Brain microvascular endothelial cell (primary cell): ENCODE data around the gene PDE9A.
A peak's percentile ranks its signal among the peaks of the same experiment; 100 is the strongest.

Source experiments
- DNase-seq: peaks from one replicate; pipeline ENCODE4 v3.0.0-alpha.2; 2020
- H3K27ac ChIP-seq: fragments of 250-450 bp; sonication (Bioruptor Pico); 2 replicates; pipeline ENCODE4 v1.5.1; 2020; ENCODE audit warnings: mild to moderate bottlenecking, moderate library complexity
- H3K27me3 ChIP-seq: fragments of 250-450 bp; sonication (Bioruptor Pico); replicated peaks from 2 replicates; pipeline ENCODE4 v1.5.1; 2020; ENCODE audit warnings: mild to moderate bottlenecking
- H3K36me3 ChIP-seq: fragments of 250-450 bp; sonication (Bioruptor Pico); replicated peaks from 2 replicates; pipeline ENCODE4 v1.5.1; 2020; ENCODE audit warnings: mild to moderate bottlenecking
- H3K4me3 ChIP-seq: 2 replicates; pipeline ENCODE4 v1.5.1; 2011; ENCODE audit warnings: low read depth, mild to moderate bottlenecking, control low read depth, low read length, moderate library complexity
- in situ Hi-C: cut with HindIII; loops from 2 replicates; pipeline ENCODE4 v1.10.0; 2017; ENCODE audit warnings: low sequenced_read_pairs, low pct_ligation_motif_present
- TF ChIP-seq, protein P1 (sequence below): IDR thresholded peaks from 2 replicates; pipeline ENCODE4 v1.5.1; 2011; ENCODE audit warnings: low read depth, mild to moderate bottlenecking, moderate library complexity, low read length, control low read depth, inconsistent platforms; ENCODE audit errors: missing control alignments

Gene PDE9A

DNA sequence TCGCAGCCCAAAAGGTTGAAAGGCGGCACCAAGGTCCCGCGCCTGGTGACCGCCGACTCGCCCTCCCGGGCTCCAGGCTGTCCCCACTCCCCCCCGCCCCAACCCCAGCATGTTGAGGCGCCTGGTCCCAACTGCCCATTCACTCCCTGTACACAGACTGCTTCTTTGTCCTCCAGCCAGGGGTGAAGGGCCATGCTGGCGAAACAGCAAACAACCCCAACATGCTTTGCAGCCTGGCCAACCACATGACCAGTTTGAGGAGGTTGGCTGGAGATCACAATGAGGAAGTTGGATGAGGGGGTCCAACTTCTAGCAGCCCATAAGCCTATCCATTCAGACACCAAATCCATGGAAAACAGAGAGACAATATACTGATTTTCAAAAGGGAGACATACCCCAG is 13.5 kb downstream of the PDE9A start:
- Histone ChIP-seq H3K36me3 (no peaks in the 10 kb centered on the region), H3K4me3 (no peak overlapping the region), H3K27ac (no peak overlapping the region), H3K27me3 (peaks cover 28% of the 10 kb centered on the region)
- TF ChIP-seq, protein P1, sequence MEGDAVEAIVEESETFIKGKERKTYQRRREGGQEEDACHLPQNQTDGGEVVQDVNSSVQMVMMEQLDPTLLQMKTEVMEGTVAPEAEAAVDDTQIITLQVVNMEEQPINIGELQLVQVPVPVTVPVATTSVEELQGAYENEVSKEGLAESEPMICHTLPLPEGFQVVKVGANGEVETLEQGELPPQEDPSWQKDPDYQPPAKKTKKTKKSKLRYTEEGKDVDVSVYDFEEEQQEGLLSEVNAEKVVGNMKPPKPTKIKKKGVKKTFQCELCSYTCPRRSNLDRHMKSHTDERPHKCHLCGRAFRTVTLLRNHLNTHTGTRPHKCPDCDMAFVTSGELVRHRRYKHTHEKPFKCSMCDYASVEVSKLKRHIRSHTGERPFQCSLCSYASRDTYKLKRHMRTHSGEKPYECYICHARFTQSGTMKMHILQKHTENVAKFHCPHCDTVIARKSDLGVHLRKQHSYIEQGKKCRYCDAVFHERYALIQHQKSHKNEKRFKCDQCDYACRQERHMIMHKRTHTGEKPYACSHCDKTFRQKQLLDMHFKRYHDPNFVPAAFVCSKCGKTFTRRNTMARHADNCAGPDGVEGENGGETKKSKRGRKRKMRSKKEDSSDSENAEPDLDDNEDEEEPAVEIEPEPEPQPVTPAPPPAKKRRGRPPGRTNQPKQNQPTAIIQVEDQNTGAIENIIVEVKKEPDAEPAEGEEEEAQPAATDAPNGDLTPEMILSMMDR, result no peak
- in situ Hi-C loops, result no loop called here
- no peak for DNase-seq

DNA sequence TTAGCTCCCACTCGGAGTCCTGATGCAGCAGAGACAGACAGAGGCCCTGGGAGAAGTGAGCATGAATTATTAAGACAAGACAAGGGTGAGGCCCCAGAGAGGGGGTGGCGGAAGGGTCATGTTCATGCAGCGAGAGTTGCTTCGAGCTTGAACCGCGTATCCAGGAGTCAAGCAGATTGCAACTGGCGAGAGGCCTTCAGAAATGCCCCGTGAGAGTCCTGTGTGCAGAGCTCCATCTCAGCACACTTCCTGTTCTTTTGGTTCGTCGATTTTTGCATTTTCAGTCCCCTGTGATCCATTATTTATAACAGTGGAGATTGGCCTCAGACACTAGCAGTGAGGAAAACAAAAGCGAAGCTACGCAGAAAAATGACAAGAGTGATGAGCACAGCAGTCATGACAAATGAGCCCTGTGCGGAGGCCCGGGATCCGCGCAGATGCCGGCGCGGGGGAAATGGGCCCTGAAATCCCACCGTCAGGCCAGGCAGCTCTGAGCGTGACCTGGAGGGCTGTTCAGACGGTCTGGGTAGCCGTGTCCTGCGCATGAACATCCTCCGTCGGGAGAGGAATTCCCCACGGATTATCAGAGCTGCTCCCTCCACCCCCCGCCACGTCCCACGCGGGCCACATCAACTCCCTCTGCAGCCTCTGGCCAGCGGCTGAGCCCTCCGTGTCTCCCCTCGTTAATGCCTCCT is 15.0 kb downstream of the PDE9A start:
- in situ Hi-C loops, result no loop called here
- H3K27me3 ChIP-seq, result peaks cover 42% of the 10 kb centered on the region
- H3K27ac ChIP-seq, result no peak overlapping the region

DNA sequence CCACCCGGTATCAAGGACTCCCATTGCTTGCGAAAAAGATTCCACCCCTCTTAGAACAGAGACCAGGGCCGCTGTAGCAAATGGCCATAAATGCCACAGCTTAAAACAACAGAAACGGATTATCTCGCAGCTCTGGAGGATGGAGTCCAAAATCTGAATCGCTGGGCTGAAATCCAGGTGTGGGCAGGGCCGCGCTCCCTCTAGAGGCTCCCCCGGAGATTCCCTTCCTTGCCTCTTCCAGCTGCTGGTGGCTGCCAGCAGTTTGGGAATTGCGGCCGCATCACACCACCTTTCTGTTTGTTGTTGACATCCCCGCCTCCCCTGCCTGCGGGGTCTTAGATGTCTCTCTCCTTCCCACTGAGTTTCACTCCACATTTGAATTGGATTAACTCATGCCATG is 15.6 kb downstream of the PDE9A start:
- H3K27me3 ChIP-seq, result peaks cover 48% of the 10 kb centered on the region

More for the DNA sequence above, 15.0 kb downstream of the PDE9A start:
- no peaks in the 10 kb centered on the region for H3K36me3 ChIP-seq
- no peak for DNase-seq
- TF ChIP-seq, protein P1, result no peak
- no peak overlapping the region for H3K4me3 ChIP-seq

DNA sequence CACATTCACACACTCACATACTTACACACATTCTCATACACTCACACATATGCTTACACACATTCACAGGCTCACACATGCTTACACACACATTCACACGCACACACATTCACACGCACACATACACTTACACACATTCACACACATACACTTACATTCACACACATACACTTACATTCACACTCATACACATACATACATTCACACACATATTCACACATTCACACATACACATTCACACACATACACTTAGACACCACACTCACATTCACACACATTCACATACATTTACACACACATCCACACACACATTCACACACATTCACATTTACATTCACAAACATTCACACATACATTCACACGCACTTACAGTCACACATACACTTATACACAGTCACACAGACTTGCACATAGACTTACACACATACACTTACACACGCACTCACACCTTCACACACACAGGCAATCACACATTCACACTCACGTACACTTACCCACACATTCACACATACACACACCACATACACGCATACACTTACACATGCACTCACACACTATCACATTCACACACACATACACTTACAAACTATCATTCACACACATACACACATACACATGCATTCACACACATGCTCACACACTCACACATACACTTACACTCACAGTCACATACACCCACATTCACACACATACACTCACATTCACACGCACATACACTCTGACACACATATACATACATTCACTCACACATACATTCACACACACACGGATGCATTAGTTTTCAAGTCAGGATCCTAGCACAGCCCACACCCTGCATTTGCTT is 16.8 kb downstream of the PDE9A start:
- Histone ChIP-seq H3K4me3 (no peak overlapping the region), H3K27ac (no peak overlapping the region), H3K27me3 (peaks cover 60% of the 10 kb centered on the region), H3K36me3 (no peaks in the 10 kb centered on the region)
- in situ Hi-C loops, result no loop called here
- no peak for DNase-seq
- TF ChIP-seq, protein P1, result no peak

More for the DNA sequence above, 15.6 kb downstream of the PDE9A start:
- H3K36me3 ChIP-seq, result no peaks in the 10 kb centered on the region
- no peak overlapping the region for H3K4me3 ChIP-seq
- no peak overlapping the region for H3K27ac ChIP-seq
- in situ Hi-C loops, result no loop called here
- TF ChIP-seq, protein P1, result peak; percentile 2
- DNase-seq, result no peak

DNA sequence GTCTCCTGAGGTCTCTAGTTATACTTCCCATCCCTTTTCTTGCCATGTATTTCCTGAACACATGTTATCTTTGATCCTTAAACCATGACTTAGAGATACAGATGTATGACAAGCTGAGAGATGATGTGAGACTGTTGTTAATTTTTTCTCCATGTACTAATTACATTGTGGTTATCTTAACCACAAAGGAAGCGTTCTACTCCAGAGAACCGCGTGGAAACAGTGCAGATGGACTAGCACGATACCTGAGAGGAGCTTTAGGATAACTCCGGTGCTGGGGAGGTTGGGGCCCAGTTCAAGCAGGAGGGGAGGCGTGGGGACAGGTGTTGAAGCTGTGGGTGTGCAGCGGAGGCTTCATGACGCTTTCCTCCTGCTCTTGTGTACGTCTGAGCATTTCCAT is 17.5 kb downstream of the PDE9A start:
- DNase-seq, result no peak
- Histone ChIP-seq H3K36me3 (no peaks in the 10 kb centered on the region), H3K4me3 (no peak overlapping the region), H3K27ac (no peak overlapping the region), H3K27me3 (peaks cover 65% of the 10 kb centered on the region)
- in situ Hi-C loops, result no loop called here
- TF ChIP-seq, protein P1, result no peak
